NK-92 treated with Interleukin-12 subunit alpha and Interleukin-12 subunit beta, amount 100 ng/mL, for 24 hours (cell line): ENCODE data around the gene HSPB8.
"Not testable (repeated sequence)": the region's sequence is repeated elsewhere in the genome, so short reads cannot be mapped to it uniquely, and the experiment has no call there.

ENCODE experiments used
- DNase-seq: peaks from one replicate; lab custom pipeline; 2025; lab: John Stamatoyannopoulos, UW

The HSPB8 gene

GRCh38 chr12:119206348-119207062, 27.8 kb downstream of the HSPB8 start:
- DNase-seq = no peak

- DNase-seq = no peak
These were observed 28.4 kb downstream of the HSPB8 start for GRCh38 chr12:119207063-119207560.

- no peak for DNase-seq
These were observed 29.9 kb downstream of the HSPB8 start for GRCh38 chr12:119208626-119209061.

DNA sequence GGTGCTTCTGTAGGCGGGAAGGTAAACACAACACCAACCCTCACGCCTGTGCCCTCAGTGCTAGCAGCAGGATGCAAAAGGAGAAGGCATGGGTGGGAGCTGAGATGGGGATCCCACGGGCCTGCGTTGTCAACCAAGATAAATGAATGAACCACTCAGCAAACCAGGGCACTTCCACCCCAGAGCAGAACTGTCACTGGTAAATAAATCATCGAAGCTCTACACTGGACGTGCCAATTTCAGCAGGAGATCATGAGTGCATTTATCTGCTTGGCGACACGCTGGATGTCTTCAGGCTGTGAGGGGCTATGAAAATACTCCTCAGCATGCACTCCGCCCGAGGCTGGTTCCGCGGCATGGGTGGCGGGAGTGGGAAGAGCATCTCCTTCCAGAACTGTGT, 33.2 kb downstream of the HSPB8 start:
- DNase-seq = no peak

GRCh38 chr12:119216084-119216483, 37.4 kb downstream of the HSPB8 start:
- DNase-seq = no peak

DNA sequence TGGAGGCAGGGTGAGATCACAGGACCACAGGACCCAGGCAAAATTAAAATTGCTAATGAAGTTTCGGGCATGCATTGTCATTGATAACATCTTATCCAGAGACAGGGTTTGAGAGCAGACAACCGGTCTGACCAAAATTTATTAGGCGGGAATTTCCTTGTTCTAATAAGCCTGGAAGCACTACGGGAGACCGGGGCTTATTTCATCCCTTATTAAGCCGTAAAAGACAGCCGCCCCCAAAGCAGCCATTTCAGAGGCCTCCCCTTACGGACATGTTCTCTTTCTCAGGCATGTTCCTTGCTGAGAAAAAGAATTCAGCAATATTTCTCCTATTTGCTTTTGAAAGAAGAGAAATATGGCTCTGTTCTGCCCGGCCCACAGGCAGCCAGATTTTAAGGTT, 40.1 kb downstream of the HSPB8 start:
- DNase-seq = not testable (repeated sequence)

- DNase-seq = no peak
These were observed 43.7 kb downstream of the HSPB8 start for GRCh38 chr12:119222222-119222951.

GRCh38 chr12:119225454-119225853, 46.7 kb downstream of the HSPB8 start:
- no peak for DNase-seq

- DNase-seq = no peak
These were observed 48.6 kb downstream of the HSPB8 start for GRCh38 chr12:119227292-119227691.

GRCh38 chr12:119229205-119229604, 50.5 kb downstream of the HSPB8 start:
- DNase-seq = no peak

DNA sequence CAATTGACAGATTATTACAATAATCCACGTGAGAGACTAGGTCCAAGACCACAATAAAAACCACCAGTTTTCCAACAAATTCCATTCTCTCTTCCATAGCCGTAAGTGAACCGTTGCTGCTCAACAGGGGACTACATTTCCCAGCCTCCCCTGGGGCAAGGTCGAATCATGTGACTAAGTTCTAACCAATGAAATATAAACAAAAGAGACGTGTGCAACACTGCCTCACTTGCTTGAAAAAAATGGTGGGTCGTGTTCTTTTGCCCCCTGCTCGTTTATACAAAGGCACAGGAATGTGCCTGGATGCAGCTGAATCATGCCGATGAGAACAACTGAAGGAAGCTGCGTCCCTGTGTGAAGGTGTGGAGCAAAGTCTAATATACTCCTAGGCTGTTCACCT, 51.1 kb downstream of the HSPB8 start:
- no peak for DNase-seq

- no peak for DNase-seq
These were observed 52.1 kb downstream of the HSPB8 start for GRCh38 chr12:119230807-119231206.

- DNase-seq = no peak
These were observed 53.0 kb downstream of the HSPB8 start for GRCh38 chr12:119231774-119232173.

DNA sequence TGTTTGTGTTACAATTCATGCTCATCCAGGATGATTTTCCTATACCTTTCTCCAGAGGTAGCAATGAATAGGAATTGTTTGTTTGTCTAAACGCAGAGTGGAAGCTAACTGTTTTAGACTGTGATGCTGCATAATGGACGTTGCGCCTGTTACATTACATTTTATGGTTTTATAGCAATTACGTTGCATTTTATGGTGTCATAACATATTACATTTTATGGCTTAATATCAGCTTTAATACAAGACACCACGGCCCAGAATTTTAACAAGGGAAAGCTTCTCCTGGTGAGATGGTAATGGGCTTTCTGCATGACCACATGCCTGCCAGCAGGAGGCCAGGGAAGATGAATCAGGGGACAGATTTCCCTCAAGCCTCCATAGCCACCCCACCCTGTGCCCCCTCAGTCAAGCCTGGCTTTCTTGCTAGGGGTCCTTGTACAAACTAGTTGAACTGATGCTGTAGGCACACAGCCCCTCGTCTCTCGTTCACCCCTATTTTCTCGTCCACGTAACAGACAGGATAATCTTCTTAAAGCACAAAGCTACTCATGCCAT, 56.5 kb downstream of the HSPB8 start:
- no peak for DNase-seq

DNA sequence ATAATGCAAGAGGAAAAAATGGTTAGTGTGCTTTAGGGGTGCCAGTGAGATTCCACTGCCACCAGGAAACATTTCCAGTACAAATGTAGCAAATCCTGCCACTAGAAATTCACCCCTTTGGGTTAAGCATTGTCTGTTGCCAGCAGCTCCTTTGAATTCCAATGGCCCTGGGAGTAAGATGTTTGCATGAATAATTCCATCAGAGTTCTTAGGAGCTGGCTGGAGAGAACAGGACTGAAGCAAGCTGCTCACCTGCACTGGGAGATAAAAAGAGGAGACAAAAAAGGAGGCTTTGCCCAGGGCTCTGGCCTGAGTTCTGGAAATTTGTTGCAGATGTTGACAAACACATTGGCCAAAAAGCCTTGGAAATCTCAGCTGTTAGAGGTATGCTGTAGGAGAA, 57.6 kb downstream of the HSPB8 start:
- no peak for DNase-seq

DNA sequence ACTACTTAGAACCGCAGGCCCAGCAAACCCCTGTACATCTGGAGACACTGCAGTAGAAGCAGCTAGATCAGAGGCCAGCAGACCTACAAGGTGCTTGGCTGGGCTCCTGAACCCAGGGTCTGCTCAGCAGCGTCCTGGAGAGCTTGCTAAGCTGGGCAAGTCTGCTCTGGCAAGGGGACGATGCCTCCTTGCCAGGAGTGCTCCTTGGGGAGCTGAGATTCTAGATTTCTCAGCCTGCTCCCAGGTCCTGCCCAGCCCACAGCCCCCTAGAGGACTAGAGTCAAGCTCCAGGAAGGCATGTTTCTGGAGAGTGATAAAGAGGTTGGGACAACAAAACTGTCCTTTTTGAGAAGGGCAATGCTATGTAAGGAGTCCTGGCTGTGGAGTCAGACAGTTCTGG, 60.3 kb downstream of the HSPB8 start:
- no peak for DNase-seq

DNA sequence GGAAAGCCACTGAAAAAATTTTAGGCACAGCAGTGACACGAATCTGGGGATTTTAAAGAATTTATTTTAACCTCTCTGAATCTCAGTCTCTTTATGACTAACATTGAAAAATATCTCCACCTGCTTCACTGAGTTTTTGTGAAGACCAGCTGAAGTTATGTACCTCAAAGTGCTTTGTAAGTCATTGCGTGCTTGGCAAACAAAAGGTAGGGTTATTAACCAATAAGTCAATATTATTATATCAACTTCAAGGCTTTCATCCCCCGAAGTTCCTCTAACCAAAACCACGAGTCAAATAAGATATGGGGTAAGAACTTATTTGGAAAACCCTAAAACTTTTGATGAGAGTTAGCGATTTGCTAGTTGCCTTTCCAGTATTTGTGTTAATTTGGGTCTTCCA, 62.3 kb downstream of the HSPB8 start:
- no peak for DNase-seq

GRCh38 chr12:119241580-119242169, 62.9 kb downstream of the HSPB8 start:
- no peak for DNase-seq
